Head of caudate nucleus (tissue), 42 donors: ENCODE data around the gene KRTAP10-10.
"Not testable (repeated sequence)": the region's sequence is repeated elsewhere in the genome, so short reads cannot be mapped to it uniquely, and the experiment has no call there.

Experiments
- DNase-seq, 42 donors: peaks; one replicate each; pipeline versions ENCODE4 v3.0.0 to v3.0.0-alpha.2; 2020 to 2021; ENCODE audit warnings: mixed read lengths in 7 of 42
- intact Hi-C: fragments of 100-400 bp; cut with DNase I; formaldehyde crosslinking; loops from one replicate; pipeline ENCODE4 v1.15.0; 2022

The KRTAP10-10 gene

DNA sequence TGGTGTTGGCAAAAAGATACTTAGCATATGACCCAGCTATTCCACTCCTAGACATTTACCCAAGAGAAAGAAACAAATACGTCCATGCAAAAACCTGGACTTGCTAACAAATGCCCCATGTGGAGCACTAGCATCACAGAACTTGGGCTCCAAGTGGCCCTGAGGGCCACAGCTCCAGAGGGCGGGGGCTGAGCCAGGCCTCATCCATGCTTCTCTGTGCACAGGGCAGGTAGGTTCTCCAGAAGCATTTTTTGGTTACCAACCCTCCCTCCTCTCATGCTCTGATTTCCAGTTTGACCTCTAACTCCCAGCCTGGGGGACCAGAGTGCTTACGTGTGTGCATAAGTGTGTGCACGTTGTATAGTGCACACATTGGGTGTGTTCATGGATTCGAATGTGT lies 27.5 kb downstream of the KRTAP10-10 start:
- intact Hi-C loops: no loop called here
- DNase-seq: no peak

DNA sequence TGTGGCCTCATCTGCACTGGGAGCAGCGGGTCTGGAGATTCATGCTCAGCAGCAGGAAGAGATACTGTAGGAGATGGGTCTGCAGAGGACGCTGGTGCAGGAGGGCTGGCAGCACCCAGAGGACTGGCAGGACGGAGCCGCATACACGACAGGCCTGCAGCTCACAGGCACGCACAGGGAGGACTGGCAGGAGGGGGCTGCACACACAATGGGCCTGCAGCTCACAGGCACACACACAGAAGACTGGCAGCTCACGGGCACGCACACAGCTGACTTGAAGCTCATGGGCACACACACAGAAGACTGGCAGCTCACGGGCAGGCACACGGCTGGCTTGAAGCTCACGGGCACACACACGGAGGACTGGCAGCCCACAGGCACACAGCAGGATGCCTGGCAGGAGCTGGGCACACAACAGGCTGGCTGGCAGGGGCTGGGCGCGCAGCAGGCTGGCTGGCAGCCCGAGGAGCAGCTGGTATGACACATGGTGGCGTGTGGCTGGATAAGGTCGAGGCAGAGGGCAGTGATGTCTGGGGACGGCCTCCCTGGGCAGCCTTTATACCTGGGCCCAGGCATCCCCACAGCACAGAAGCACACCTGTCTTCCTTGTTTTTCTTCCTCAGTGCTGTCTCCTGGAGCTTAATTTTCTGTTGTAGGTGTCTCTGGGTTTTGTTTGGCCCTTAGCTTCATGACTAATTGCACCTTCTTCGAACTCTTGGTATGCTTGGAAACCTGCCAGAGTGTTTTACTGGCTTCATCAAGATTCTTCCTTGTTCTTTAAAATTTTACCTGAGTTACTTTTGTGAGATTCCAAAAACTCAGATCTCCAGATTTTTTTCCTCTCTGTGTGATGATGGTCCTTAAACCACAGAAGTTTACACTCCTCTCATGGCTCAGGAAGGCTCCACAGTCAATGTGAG lies 29.5 kb downstream of the KRTAP10-10 start, which contains the start of gene KRTAP12-2:
TSS of gene KRTAP12-2 (minus strand) at position 527 of the 920 bp plus-strand sequence. CDS start at position 486, 41 bp downstream.
- DNase-seq: peak in 1 of 42 donors; percentile 2
- intact Hi-C loops: no loop called here

DNA sequence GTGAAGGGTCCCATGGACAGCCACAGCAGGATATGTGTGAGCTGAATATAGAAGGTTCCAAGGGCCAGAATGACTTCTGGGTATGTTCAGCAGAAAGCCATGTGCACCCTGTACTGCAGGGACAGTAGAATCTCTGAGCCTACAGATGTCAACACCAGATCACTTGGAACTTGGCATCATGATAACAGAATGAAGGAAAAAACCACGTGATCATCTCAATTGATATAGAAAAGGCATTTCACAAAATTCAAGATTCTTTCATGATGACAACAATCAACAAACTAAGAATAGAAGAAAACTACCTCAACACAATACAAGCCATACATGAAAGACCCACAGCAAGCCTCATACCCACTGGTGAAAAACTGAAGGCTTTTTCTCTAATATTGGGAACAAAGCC lies 30.5 kb downstream of the KRTAP10-10 start:
- intact Hi-C loops: no loop called here
- no peak for DNase-seq

DNA sequence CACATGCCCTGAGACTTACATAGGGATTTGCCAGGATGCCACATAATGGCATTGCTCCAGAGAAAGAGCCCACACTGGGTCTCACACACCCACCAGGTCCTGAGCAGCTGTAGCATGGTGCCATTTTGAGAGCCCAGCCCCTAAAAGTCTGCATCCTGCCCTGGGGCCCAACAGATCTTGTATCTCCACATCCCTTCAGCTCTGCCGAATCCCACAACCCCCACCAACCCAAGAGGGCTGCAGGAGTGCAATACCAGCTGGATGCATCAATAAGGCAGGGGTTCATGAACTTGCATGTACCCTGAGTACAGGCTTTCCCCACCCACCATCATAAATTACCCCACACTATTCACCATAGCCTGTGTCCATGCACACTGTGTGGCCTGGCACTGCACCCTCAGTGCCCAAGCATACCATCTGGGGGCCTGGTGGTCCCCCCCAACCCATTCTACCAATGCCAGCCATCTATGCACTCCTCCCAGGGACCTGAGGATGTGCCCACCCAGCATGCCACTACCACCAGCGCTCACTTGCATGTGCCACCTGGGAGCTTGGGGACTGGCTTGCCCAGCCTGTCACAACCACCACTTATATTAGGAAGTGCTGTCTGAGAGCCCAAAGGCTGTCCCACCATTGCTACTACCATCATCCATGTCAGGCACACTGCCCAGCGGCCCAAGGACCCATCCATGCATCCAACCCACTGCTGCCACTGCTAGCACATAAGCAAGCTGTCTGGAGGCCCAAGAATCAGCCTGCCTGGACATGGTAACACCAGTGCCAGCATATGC lies 33.7 kb downstream of the KRTAP10-10 start:
- intact Hi-C loops: no loop called here
- no peak for DNase-seq

DNA sequence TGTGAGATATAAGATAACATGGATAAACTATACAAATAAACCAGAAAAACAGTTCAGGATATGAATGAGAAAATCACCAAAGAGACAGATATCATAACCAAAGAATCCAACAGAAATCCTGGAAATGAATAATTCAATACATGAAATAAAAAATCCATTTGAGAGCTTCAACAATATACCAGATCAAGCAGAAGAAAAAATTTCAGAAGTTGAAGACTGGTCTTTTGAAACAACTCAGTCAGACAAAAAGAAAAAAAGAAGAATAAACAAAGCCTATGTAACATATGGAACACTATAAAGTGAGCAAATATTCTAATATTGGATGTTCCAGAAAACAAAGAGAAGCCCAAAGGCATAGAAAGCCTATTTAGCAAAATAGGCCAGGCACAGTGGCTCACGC lies 34.8 kb downstream of the KRTAP10-10 start:
- DNase-seq: no peak
- intact Hi-C loops: no loop called here

DNA sequence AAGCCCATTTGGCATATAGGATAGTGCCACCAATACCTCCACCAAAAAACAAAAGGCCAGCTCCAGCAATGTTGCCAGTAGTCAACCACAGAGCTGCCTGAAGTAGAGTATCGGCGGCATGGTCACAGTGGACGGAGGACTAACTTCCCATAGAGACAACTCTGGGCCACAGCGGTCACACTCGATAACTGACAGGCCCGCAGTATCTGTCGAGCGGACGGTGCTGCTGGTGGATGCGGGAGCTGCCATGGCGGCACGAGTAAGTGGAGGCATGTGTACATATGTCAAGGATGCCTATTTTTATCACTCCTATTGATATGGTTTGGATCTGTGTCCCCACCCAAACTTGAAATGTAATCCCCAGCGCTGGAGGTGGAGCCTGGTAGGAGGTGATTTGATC lies 40.7 kb downstream of the KRTAP10-10 start:
- no peak for DNase-seq
- intact Hi-C loops: no loop called here

DNA sequence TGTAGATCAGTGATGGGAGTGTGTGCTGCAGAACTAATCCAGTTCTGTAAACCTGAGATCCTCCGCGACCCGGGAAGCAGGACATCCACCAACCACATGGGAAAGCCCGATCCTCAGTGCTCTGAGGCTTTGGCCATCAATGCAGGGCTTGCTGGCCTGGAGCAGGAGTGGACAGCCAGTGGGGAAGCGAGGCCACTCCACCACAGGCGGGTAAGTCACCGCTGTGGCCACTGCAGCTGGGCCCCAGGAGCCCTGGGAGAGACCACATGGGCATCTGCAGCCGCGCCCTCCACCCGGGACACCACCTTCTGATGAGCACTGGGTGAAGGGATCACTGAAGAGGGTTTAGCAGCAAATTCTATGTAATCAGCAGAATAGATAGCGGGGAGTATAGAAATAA lies 44.0 kb downstream of the KRTAP10-10 start:
- intact Hi-C loops: no loop called here
- no peak for DNase-seq

DNA sequence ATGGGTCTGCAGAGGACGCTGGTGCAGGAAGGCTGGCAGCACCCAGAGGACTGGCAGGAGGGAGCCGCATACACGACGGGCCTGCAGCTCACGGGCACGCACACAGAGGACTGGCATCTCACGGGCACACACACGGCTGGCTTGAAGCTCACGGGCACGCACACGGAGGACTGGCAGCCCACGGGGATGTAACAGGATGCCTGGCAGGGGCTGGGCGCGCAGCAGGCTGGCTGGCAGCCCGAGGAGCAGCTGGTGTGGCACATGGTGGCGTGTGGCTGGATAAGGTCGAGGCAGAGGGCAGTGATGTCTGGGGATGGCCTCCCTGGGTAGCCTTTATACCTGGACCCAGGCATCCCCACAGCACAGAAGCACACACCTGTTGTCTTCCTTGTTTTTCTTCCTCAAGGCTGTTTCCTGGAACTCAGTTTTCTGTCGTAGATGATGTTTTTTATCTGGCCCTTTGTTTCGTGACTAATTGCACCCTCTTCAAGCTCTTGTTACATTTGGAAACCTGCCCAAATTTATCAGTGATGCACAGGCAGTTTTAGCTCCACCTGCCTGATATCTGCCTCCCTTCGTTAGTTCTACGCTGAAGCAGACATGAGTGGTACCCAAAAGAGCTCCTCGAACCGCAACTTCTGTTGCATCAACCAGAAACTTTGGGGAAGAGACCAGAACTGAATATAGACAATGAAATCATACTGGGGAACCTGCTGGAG lies 44.9 kb downstream of the KRTAP10-10 start, which contains the start of gene KRTAP12-1:
TSS of gene KRTAP12-1 (minus strand) at position 303 of the 719 bp plus-strand sequence. CDS start at position 263, 40 bp downstream.
- intact Hi-C loops: no loop called here
- no peak for DNase-seq

DNA sequence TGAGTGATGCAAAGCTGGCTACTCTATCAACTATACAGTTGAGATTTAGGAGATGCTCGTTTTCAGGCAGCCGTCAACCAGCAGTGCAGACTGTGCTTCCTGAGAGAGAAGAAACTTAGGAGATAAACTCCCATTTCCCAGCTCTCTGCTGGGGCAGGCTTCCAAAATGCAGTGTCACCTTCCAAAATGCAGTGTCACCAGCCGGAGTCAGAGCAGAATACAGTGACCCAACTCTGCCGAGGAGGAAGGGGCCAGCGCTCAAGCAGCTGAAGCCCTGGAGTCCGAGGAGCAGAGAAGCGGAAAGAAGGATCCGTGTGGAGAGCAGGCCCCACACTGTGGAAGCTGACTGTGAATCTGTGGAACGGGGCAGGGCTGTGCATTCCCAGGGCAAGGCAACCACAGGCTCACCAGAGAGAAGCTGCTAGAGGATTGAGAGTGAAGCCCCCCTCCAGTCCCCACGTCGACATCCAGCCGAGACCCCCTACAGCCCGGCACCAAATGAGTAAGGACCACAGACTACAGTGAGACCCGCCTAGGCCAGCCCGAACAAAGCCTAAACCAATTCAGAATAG lies 45.5 kb downstream of the KRTAP10-10 start:
- intact Hi-C loops: no loop called here
- peak in 2 of 42 donors; percentile 3 to 27 for DNase-seq

DNA sequence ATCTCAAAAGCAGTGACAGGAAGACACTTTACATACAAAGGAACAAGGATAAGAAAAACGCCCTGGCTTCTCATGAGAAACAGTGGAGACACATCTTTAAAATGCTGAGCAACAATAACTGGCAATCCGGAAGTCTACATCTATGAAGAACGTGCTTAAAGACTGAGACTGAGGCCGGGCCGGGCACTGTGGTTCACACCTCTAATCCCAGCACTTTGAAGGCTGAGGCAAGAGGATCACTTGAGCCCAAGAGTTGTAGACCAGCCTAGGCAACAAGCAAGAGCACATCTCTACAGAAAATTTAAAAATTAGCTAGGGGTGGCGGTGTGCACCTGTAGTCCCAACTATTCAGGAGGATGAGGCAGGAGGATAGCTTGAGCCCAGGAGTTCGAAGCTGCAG lies 46.9 kb downstream of the KRTAP10-10 start:
- intact Hi-C loops: no loop called here
- peak in 2 of 42 donors; percentile 20 to 29 for DNase-seq

DNA sequence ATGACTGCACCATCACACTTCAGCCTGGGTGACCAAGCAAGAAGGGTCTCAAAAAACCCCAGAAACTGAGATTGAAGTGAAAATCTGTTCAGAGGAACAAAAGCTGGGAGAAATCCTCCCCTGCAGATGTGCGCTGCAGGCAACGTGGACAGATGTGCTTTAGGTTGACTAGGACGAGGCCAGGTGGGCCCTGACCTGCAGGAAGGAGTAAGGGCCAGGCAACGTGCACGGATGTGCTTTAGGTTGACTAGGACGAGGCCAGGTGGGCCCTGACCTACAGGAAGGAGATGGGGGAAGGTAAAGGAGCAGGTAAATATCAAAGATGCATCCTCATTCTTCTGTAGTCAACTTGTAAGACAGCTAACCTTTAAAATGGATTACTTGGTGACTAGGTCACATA lies 47.3 kb downstream of the KRTAP10-10 start:
- intact Hi-C loops: no loop called here
- DNase-seq: peak in 1 of 42 donors; percentile 7

DNA sequence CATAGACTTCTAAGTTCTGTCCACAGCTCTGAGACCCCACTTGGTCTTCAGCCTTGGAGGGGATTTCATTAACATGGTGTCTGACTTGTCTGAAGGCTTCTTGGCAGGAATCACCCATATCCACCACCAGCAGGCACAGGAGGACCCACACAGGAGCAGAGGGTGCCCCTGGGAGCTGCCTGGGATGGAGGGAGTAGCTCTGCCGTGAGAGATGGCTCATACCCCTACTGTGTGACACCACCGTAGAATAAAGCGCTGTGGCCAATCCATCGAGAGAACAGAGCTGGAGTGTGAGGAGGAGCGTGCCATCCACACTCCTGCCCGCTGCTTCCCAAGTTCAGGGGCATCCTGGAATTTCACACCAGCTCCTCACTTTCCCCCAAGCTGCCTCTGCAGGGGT lies 47.9 kb downstream of the KRTAP10-10 start:
- DNase-seq, intact Hi-C loops: not testable (repeated sequence)

DNA sequence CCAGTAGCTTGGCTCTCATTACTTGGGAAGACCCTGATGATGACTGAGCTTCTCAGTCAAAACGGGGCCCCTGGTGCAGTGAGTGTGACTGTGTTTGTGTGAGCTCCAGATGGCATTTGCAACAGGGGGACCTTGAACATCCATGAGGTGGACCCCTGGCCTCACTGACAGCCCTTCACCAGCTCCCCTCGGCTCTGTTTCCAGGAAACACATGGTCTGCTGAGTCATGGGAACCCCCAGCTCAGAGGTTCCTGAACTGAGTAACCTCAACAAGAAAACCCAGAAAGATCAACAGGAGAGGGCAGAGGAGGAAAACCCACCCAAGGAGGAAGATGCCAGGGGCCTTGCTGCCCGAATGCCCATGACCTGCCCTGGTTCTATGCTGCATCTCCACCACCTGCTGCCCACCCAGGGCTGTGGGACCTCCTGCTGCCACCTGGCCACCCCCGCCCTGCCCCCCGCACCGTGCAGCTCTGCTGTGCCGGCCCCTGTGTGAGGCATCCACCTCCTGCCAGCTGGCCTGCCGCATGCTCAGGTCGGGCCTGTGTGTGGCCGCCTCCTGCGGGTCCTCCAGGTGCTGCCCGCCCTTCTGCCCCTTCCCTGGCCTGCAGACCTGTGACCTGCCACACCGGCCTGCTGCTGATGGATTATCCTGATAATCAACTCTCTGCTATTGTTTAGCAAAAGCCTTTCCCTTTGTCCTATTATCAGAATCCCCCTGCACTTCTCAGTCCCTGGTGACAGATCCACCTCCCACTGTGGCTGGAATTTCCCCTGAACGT lies 49.0 kb downstream of the KRTAP10-10 start:
- intact Hi-C loops: no loop called here

DNA sequence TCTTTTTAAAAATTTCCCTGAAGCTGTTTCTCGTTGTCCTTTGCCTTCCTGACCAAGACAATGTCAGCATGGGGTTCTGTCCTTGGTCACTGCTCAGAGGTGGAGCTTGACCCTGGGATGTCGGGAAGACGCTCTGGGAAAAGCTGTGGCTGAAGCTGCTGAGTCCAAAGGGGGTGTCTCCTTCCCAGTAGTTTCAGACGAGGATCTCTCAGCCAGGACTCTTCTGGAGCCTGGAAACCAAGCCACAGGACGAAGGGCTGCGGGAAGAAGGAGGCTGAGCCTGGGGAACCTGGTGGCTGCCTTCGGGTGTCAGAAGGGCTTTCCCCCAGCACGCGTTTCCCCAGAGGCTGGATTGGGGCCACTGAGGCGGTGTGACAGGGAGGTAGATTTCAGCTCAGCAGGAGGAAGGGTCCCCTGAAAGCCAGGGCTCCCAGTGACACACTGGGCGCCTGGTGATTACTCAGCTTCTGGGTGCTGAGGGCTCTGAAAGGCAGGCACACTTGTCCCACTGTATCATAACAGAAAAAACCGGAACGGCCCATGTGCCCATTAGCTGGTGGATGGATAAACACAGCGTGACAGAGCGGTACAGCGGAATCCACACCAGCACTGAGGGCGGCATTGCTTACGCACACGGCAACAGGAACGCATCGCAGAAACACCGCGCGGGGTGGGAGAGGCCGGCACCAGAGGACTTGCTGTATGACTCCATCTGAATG lies 49.8 kb downstream of the KRTAP10-10 start:
- DNase-seq: peak in 2 of 42 donors; percentile 22 to 25
- intact Hi-C loops: no loop called here

More for the DNA sequence above, 49.0 kb downstream of the KRTAP10-10 start:
- DNase-seq: peak in 1 of 42 donors; percentile 13

DNA sequence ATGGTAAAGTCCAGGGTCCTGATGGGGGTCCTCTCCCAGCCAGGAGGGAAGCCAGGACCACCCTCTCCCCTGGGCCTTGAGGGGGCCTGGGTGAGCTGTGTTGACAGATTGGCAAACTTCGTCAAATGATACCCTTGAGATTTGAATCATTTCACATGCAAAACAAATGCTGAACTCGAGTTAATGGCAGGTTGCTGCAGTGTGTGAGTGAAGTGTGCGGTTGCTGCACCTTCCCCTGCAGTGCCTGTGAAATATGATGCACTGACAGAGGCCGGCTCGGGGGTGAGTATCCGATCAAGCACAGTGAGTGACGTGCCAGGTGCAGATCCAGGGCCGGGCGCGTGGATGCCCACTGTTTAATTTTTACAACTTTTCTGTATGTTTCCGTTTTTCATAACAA lies 50.5 kb downstream of the KRTAP10-10 start:
- peak in 3 of 42 donors; percentile 21 to 35 (median 28) for DNase-seq

More for the DNA sequence above, 50.5 kb downstream of the KRTAP10-10 start:
- intact Hi-C loops: no loop called here
